ENCODE measurements around the gene PDE5A. TPM values are rescaled to one million over a fixed set of nuclear protein-coding genes. Genes with fewer than 3 reads are reported as not detected.

Gene PDE5A
- total and polyA plus RNA-seq, 2 donors (not counting 1 experiment from before 2014, with no cell fraction given), result 0.49 to 1.4 TPM

DNA sequence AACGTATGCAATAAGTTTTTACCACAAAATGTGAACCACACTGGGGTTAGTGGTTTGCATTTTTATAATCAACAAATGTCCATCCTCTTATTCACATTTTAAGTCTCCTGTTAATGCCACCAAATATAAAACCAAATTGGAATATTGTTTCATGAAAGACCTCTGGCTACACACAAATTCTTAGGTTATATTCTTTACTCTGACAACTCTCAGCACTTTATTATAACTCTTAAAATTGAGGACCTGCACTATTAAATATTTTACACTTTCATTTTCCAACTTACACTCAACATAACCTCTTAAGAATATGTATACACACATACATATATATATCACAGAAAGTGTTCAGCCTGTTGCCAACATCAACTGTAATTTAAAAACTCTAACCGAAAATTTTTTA is 2.8 kb downstream of the PDE5A start:
- Mint-ChIP-seq H3K27ac (no peak overlapping the region), H3K9me3 (ENCODE audit: insufficient read depth) (no peaks in the 10 kb centered on the region), H3K27me3 (peaks cover 8% of the 10 kb centered on the region), H3K4me3 (no peak overlapping the region), H3K4me1 (peaks cover 26% of the 10 kb centered on the region)
- no peak overlapping the region for H3K9ac ChIP-seq (ENCODE audit: low read length)
- H3K9me3 ChIP-seq (ENCODE audit: control extremely low read depth in 1 of 3, control insufficient read depth in 2 of 3, insufficient read depth in 1 of 3, low read length in 2 of 3), result no peaks in the 10 kb centered on the region
- peaks cover 0 to 16% (median 6%) of the 10 kb centered on the region in 4 experiments for H3K27me3 ChIP-seq (replicated peaks in 1 of 4; ENCODE audit: control extremely low read depth in 1 of 4, control insufficient read depth in 3 of 4, insufficient read depth in 4 of 4, low read length in 3 of 4)
- intact Hi-C loops (cut with micrococcal nuclease), result loop anchor here (5.0 kb wide), 2 partner anchors 328 to 863 kb away; no protein-coding TSS in a partner anchor
- no peaks in the 10 kb centered on the region for H3K79me2 ChIP-seq (ENCODE audit: control insufficient read depth, insufficient read depth, low read length)
- H3K4me1 ChIP-seq (ENCODE audit: control insufficient read depth in 2 of 2, insufficient read depth in 2 of 2, low read length in 2 of 2), result peaks cover 18 to 26% of the 10 kb centered on the region in 2 donors
- H2AFZ ChIP-seq (ENCODE audit: insufficient read depth, low read depth, low read length, poor library complexity, severe bottlenecking), result no peak overlapping the region
- ChIA-PET POLR2A (no interaction called here), CTCF (interaction anchor here (0.7 kb wide), 1 partner anchor 66 kb away, joined by 3 read pairs; no protein-coding TSS in a partner anchor)
- no peak overlapping the region for H3K4me2 ChIP-seq (replicated peaks; ENCODE audit: low read depth, low read length, poor library complexity, severe bottlenecking)
- no peak for DNase-seq
- ATAC-seq (ENCODE audit: low read depth), result no peak
- H3K4me3 ChIP-seq (ENCODE audit: control extremely low read depth in 1 of 5, extremely low read depth in 1 of 5, insufficient read depth in 1 of 5, low read depth in 2 of 5, low read length in 4 of 5), result no peak overlapping the region
- WGBS (ENCODE audit: insufficient coverage), result no CpG with 5 or more reads among the region's 2 CpGs
- H4K20me1 ChIP-seq (ENCODE audit: control insufficient read depth, insufficient read depth, low read length, poor library complexity, severe bottlenecking), result no peaks in the 10 kb centered on the region
- no peaks in the 10 kb centered on the region for H3K36me3 ChIP-seq (replicated peaks in 1 of 2; ENCODE audit: control extremely low read depth in 1 of 2, control insufficient read depth in 1 of 2, extremely low read depth in 1 of 2, insufficient read depth in 2 of 2, low read length in 1 of 2)
- TF ChIP-seq EZH2 (IDR thresholded peaks at IDR 0.05; ENCODE audit: borderline replicate concordance, insufficient read depth, low read depth, low read length, poor library complexity, severe bottlenecking), result no peak
- TF ChIP-seq, protein P1, sequence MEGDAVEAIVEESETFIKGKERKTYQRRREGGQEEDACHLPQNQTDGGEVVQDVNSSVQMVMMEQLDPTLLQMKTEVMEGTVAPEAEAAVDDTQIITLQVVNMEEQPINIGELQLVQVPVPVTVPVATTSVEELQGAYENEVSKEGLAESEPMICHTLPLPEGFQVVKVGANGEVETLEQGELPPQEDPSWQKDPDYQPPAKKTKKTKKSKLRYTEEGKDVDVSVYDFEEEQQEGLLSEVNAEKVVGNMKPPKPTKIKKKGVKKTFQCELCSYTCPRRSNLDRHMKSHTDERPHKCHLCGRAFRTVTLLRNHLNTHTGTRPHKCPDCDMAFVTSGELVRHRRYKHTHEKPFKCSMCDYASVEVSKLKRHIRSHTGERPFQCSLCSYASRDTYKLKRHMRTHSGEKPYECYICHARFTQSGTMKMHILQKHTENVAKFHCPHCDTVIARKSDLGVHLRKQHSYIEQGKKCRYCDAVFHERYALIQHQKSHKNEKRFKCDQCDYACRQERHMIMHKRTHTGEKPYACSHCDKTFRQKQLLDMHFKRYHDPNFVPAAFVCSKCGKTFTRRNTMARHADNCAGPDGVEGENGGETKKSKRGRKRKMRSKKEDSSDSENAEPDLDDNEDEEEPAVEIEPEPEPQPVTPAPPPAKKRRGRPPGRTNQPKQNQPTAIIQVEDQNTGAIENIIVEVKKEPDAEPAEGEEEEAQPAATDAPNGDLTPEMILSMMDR (IDR thresholded peaks at IDR 0.05), result no peak
- no peak overlapping the region for H3K27ac ChIP-seq (ENCODE audit: low read length in 2 of 2)

DNA sequence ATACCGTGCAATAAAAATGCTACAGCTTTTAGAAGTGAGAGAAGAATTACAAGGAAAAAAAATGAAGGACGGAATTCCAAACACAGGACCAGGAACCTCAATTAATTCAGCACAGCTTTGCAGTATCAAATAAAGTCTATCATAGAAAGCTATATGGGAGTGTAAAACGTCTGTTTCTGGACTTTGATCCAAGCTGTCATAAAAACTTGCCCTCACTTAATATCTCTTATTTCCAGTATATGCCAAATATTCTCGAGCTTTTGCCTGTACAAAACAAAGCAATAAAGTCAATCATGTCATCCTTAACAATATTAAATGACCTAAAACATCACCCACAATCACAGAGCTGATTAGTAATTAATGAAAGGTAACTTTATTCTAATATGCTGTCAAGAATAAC is 4.2 kb downstream of the PDE5A start:
- intact Hi-C loops (cut with micrococcal nuclease), result no loop called here
- Histone ChIP-seq H3K9ac (ENCODE audit: low read length) (no peak overlapping the region), H3K4me2 (replicated peaks; ENCODE audit: low read depth, low read length, poor library complexity, severe bottlenecking) (no peak overlapping the region), H3K27ac (ENCODE audit: low read length in 2 of 2) (no peak overlapping the region), H4K20me1 (ENCODE audit: control insufficient read depth, insufficient read depth, low read length, poor library complexity, severe bottlenecking) (no peaks in the 10 kb centered on the region), H3K79me2 (ENCODE audit: control insufficient read depth, insufficient read depth, low read length) (no peaks in the 10 kb centered on the region), H3K9me3 (ENCODE audit: control extremely low read depth in 1 of 3, control insufficient read depth in 2 of 3, insufficient read depth in 1 of 3, low read length in 2 of 3) (no peaks in the 10 kb centered on the region), H2AFZ (ENCODE audit: insufficient read depth, low read depth, low read length, poor library complexity, severe bottlenecking) (no peak overlapping the region), H3K4me3 (ENCODE audit: control extremely low read depth in 1 of 5, extremely low read depth in 1 of 5, insufficient read depth in 1 of 5, low read depth in 2 of 5, low read length in 4 of 5) (no peak overlapping the region), H3K4me1 (ENCODE audit: control insufficient read depth in 2 of 2, insufficient read depth in 2 of 2, low read length in 2 of 2) (peaks cover 14 to 23% of the 10 kb centered on the region in 2 donors), H3K27me3 (replicated peaks in 1 of 4; ENCODE audit: control extremely low read depth in 1 of 4, control insufficient read depth in 3 of 4, insufficient read depth in 4 of 4, low read length in 3 of 4) (peaks cover 0 to 16% (median 2%) of the 10 kb centered on the region in 4 experiments), H3K36me3 (replicated peaks in 1 of 2; ENCODE audit: control extremely low read depth in 1 of 2, control insufficient read depth in 1 of 2, extremely low read depth in 1 of 2, insufficient read depth in 2 of 2, low read length in 1 of 2) (no peaks in the 10 kb centered on the region)
- no CpG with 5 or more reads among the region's 4 CpGs for WGBS (ENCODE audit: insufficient coverage)
- DNase-seq (no peak), ATAC-seq (ENCODE audit: low read depth) (no peak)
- TF ChIP-seq, protein P1 (IDR thresholded peaks at IDR 0.05), result no peak
- TF ChIP-seq EZH2 (IDR thresholded peaks at IDR 0.05; ENCODE audit: borderline replicate concordance, insufficient read depth, low read depth, low read length, poor library complexity, severe bottlenecking), result no peak
- Mint-ChIP-seq H3K27ac (no peak overlapping the region), H3K4me1 (peaks cover 21% of the 10 kb centered on the region), H3K9me3 (ENCODE audit: insufficient read depth) (no peaks in the 10 kb centered on the region), H3K27me3 (peaks cover 13% of the 10 kb centered on the region), H3K4me3 (no peak overlapping the region)
- POLR2A ChIA-PET, result no interaction called here
- CTCF ChIA-PET, result interaction anchor here (0.5 to 1.1 kb wide), 3 partner anchors 18 to 431 kb away, joined by 3 to 4 read pairs (median 4); no protein-coding TSS in a partner anchor
